Neutrophil (primary cell): Measurements from ENCODE around the gene KICS2.
"Not testable (repeated sequence)": the region's sequence is repeated elsewhere in the genome, so short reads cannot be mapped to it uniquely, and the experiment has no call there.

Source experiments
- H3K27ac ChIP-seq: fragments of 200-600 bp; sonication (generic); 2 replicates; pipeline ENCODE4 v1.5.1; 2016; ENCODE audit warnings: mild to moderate bottlenecking, moderate library complexity
- H3K27me3 ChIP-seq: fragments of 200-600 bp; sonication (generic); 2 replicates; pipeline ENCODE4 v1.6.0; 2016; ENCODE audit warnings: mild to moderate bottlenecking
- H3K36me3 ChIP-seq: fragments of 200-600 bp; sonication (generic); 2 replicates; pipeline ENCODE4 v1.5.1; 2017
- H3K4me1 ChIP-seq, 2 experiments: fragments of 200-600 bp in 1 of 2; sonication (generic) in 1 of 2; 1 replicate in 1 of 2; 2 replicates in 1 of 2; pipeline versions ENCODE4 v1.5.1 to v1.6.1; 2013 to 2016; ENCODE audit warnings: low read depth in 1 of 2, low read length in 1 of 2, mild to moderate bottlenecking in 1 of 2, moderate library complexity in 1 of 2; ENCODE audit not compliant: control insufficient read depth in 1 of 2, insufficient read depth in 1 of 2
- H3K4me3 ChIP-seq, 2 experiments: fragments of 200-600 bp in 1 of 2; sonication (generic) in 1 of 2; 1 replicate in 1 of 2; 2 replicates in 1 of 2; pipeline ENCODE4 v1.5.1; 2013 to 2016; ENCODE audit warnings: low read depth in 1 of 2, low read length in 1 of 2, mild to moderate bottlenecking in 1 of 2, moderate library complexity in 1 of 2
- H3K9me3 ChIP-seq: fragments of 200-600 bp; sonication (generic); 2 replicates; pipeline ENCODE4 v1.5.1; 2016
- TF ChIP-seq, protein P1 (sequence below): fragments of 200-600 bp; sonication (generic); IDR thresholded peaks from 2 replicates; pipeline ENCODE4 v1.5.1; 2016; ENCODE audit warnings: antibody characterized with exemption

Gene KICS2

DNA sequence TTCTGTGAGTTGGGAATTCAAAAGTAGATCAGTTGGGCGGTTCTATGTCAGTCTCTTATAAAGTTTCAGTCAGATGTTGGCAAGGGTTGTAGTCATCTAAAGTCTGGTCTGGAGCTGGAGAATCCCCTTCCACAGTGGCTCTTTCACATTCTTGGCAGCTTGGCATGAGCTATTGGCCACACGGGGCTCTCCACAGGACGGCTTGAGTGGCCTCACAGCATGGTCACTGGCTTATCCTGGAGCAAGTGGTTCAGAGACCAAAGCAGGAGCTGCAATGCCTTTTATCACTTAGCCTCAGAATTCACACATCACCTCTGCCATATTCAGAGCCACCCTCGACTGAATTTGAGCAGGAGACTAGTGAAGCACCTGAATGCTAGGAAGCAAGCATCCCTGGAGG lies 7.1 kb upstream of the KICS2 start:
- Histone ChIP-seq H3K9me3 (no peaks in the 10 kb centered on the region), H3K4me3 (no peak overlapping the region), H3K4me1 (no peaks in the 10 kb centered on the region), H3K27me3 (peaks cover 4% of the 10 kb centered on the region), H3K36me3 (no peaks in the 10 kb centered on the region), H3K27ac (no peak overlapping the region)
- TF ChIP-seq, protein P1, sequence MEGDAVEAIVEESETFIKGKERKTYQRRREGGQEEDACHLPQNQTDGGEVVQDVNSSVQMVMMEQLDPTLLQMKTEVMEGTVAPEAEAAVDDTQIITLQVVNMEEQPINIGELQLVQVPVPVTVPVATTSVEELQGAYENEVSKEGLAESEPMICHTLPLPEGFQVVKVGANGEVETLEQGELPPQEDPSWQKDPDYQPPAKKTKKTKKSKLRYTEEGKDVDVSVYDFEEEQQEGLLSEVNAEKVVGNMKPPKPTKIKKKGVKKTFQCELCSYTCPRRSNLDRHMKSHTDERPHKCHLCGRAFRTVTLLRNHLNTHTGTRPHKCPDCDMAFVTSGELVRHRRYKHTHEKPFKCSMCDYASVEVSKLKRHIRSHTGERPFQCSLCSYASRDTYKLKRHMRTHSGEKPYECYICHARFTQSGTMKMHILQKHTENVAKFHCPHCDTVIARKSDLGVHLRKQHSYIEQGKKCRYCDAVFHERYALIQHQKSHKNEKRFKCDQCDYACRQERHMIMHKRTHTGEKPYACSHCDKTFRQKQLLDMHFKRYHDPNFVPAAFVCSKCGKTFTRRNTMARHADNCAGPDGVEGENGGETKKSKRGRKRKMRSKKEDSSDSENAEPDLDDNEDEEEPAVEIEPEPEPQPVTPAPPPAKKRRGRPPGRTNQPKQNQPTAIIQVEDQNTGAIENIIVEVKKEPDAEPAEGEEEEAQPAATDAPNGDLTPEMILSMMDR, result no peak

DNA sequence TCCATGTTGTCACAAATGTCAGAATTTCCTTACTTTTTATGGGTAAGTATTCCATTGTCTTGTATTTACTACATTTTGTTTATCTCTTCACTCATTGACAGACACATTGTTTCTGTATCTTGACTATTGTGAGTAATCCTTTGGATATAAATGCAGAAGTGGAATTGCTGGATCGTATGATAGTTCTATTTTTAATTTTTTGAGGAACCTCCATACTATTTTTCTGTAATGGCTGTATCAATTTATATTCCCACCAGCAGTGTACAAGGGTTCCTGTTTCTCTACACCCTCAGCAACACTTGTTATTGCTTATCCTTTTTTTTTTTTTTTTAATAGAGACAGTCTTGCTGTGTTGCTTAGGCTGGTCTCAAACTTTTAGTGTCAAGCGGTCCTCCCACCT lies 3.5 kb upstream of the KICS2 start:
- H3K27ac ChIP-seq, result no peak overlapping the region
- no peaks in the 10 kb centered on the region for H3K36me3 ChIP-seq
- TF ChIP-seq, protein P1, result no peak
- peaks cover 6 to 8% of the 10 kb centered on the region in 2 experiments for H3K4me1 ChIP-seq
- H3K4me3 ChIP-seq, result no peak overlapping the region
- H3K27me3 ChIP-seq, result peaks cover 4% of the 10 kb centered on the region
- H3K9me3 ChIP-seq, result no peaks in the 10 kb centered on the region

DNA sequence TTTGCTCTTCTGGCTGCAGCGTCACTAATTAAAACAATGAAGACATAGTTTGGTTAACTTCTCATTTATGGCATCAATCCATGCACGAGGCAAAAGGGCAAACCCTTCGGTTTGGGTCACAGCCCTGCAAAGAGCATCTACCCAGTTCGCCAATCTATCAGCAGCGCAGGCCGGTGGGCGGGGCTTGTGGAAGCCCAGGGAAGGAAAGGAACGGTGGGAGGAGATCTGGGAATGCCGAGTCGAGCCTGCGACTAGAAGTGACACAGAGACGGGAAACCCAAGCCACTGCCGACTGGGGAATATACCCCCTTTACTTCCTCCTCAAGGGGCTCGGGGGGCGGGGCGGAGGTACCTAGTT lies 466 bp downstream of the KICS2 start:
- Histone ChIP-seq H3K4me3 (peak overlapping the region; percentile 75 to 84), H3K36me3 (no peaks in the 10 kb centered on the region), H3K27ac (peak overlapping the region; percentile 70), H3K9me3 (no peaks in the 10 kb centered on the region), H3K4me1 (peaks cover 8 to 11% of the 10 kb centered on the region in 2 experiments), H3K27me3 (peaks cover 4% of the 10 kb centered on the region)
- TF ChIP-seq, protein P1, result no peak

DNA sequence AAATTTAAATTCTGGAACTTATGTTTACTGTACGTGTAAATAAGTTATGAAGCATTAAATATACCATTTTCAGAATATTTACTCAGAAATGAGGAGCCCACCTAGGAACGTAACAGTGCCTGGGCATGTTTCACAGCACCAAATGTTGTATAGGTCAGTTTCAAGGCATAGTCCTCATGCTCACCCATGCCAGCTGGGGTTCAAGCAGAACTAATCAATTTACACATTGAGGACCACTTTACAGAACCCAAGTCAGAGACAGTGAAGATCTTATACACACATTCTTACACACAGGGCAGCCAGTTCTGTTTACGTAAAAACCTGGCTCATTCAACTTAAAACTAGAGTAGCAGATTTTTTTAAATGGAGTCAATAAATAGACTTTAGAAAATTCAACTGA lies 2.0 kb downstream of the KICS2 start:
- TF ChIP-seq, protein P1, result no peak
- Histone ChIP-seq H3K27ac (no peak overlapping the region), H3K9me3 (no peaks in the 10 kb centered on the region), H3K36me3 (no peaks in the 10 kb centered on the region), H3K27me3 (peaks cover under 1% of the 10 kb centered on the region), H3K4me3 (no peak overlapping the region), H3K4me1 (peaks cover 8 to 11% of the 10 kb centered on the region in 2 experiments)

DNA sequence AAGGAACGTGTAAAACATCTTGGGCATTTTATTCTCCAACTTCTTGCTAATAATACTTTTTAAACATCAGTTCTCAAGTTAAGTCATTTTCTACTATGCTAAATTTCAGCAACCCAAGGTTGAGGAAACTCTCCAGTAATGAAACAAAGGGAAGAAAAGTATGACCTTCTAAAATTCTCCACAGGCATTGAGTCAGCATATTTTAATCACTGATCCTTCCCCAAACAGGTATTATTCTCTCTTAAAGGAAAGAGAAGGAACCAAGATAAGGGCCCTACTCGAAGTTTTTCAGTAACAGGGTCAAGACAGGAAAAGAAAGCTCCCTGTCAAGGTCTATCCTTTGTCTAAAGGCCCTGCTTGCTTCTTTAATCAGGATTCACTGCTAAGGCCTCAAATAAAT lies 3.0 kb downstream of the KICS2 start:
- H3K36me3 ChIP-seq, result no peaks in the 10 kb centered on the region
- no peak overlapping the region for H3K27ac ChIP-seq
- peaks cover 8 to 11% of the 10 kb centered on the region in 2 experiments for H3K4me1 ChIP-seq
- TF ChIP-seq, protein P1, result no peak
- no peaks in the 10 kb centered on the region for H3K9me3 ChIP-seq
- no peaks in the 10 kb centered on the region for H3K27me3 ChIP-seq
- no peak overlapping the region for H3K4me3 ChIP-seq

DNA sequence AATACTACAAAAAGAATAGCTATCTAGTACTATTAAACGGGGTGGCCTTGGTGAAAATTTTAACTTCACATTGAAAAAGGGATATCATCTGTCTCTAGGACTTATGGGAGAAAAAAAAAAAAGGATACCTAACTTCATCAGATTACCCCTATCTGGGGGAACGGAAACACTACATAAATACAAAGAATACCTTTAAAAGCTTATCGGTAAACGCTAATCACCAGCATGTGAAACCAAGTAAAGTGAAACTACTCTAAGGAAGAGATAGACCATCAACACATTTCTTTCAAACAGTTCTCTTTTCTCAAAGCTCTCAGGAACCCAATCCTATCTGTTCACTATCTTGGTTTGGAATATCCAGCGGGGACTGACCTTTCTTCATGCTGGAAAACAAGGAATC lies 3.5 kb downstream of the KICS2 start:
- H3K4me1 ChIP-seq, result peaks cover 8 to 11% of the 10 kb centered on the region in 2 experiments
- no peak overlapping the region for H3K27ac ChIP-seq
- H3K4me3 ChIP-seq, result no peak overlapping the region
- TF ChIP-seq, protein P1, result no peak
- no peaks in the 10 kb centered on the region for H3K9me3 ChIP-seq
- no peaks in the 10 kb centered on the region for H3K27me3 ChIP-seq
- H3K36me3 ChIP-seq, result no peaks in the 10 kb centered on the region

DNA sequence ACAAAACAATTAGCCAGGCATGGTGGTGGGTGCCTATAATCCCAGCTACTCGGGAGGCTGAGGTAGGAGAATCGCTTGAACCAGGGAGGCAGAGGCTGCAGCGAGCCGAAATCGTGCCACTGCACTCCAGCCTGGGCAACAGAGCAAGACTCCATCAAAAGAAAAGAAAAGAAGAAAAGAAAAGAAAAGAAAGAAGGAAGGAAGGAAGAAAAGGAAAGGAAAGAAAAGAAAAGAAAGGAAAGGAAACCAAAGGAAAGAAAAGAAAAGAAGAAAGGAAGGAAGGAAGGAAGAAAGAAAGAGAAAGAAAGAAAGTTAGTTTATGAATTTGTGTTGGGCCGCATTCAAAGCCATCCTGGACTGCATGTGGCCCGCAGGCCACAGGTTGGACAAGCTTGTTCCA lies 4.5 kb downstream of the KICS2 start:
- not testable (repeated sequence) for H3K4me3 ChIP-seq, H3K27ac ChIP-seq, H3K9me3 ChIP-seq, H3K27me3 ChIP-seq, H3K36me3 ChIP-seq
- peaks cover 8 to 11% of the 10 kb centered on the region in 2 experiments for H3K4me1 ChIP-seq
